MM.1S (cell line): ENCODE data around the gene PMVK.

ENCODE experiments used
- DNase-seq: peaks from one replicate; pipeline ENCODE4 v3.0.0-alpha.2; 2015
- H2AFZ ChIP-seq: fragments of 300-600 bp; sonication (generic); 2 replicates; pipeline ENCODE4 v1.6.0; 2016; ENCODE audit warnings: antibody characterized with exemption, low read length
- H3F3A ChIP-seq: fragments of 300-600 bp; sonication (generic); 2 replicates; pipeline ENCODE4 v1.6.1; 2016; ENCODE audit warnings: mild to moderate bottlenecking, antibody characterized with exemption, low read length, moderate library complexity, mixed read lengths; ENCODE audit not compliant: insufficient read depth
- H3K27ac ChIP-seq: fragments of 300-600 bp; sonication (generic); 2 replicates; pipeline ENCODE4 v1.5.1; 2016; ENCODE audit warnings: mild to moderate bottlenecking, low read length
- H3K27me3 ChIP-seq: fragments of 300-600 bp; sonication (generic); replicated peaks from 2 replicates; pipeline ENCODE4 v1.6.0; 2016; ENCODE audit warnings: low read length; ENCODE audit not compliant: insufficient read depth
- H3K36me3 ChIP-seq: fragments of 300-600 bp; sonication (generic); replicated peaks from 2 replicates; pipeline ENCODE4 v1.6.1; 2016; ENCODE audit warnings: mild to moderate bottlenecking, low read length, mixed read lengths; ENCODE audit not compliant: insufficient read depth
- H3K4me1 ChIP-seq: fragments of 300-600 bp; sonication (generic); 2 replicates; pipeline ENCODE4 v1.6.1; 2016; ENCODE audit warnings: low read length, mixed read lengths
- H3K4me2 ChIP-seq: fragments of 300-600 bp; sonication (generic); 2 replicates; pipeline ENCODE4 v1.6.0; 2016; ENCODE audit warnings: low read depth, low read length
- H3K4me3 ChIP-seq: fragments of 300-600 bp; sonication (generic); 2 replicates; pipeline ENCODE4 v1.5.1; 2016; ENCODE audit warnings: low read length, mixed read lengths
- H3K79me2 ChIP-seq: fragments of 300-600 bp; sonication (generic); 2 replicates; pipeline ENCODE4 v1.6.1; 2016; ENCODE audit warnings: mixed run types, low read length, mixed read lengths
- H3K9ac ChIP-seq: fragments of 300-600 bp; sonication (generic); 2 replicates; pipeline ENCODE4 v1.6.1; 2016; ENCODE audit warnings: low read length, mixed read lengths
- H3K9me2 ChIP-seq: fragments of 300-600 bp; sonication (generic); replicated peaks from 2 replicates; pipeline ENCODE4 v1.6.1; 2016; ENCODE audit warnings: mild to moderate bottlenecking, low read length, mixed read lengths; ENCODE audit not compliant: insufficient read depth
- H3K9me3 ChIP-seq: fragments of 300-600 bp; sonication (generic); replicated peaks from 2 replicates; pipeline ENCODE4 v1.6.1; 2016; ENCODE audit warnings: mild to moderate bottlenecking, low read length, mixed read lengths; ENCODE audit not compliant: insufficient read depth
- H4K20me1 ChIP-seq: fragments of 300-600 bp; sonication (generic); 2 replicates; pipeline ENCODE4 v1.6.1; 2016; ENCODE audit warnings: mild to moderate bottlenecking, low read length, moderate library complexity, mixed read lengths; ENCODE audit not compliant: insufficient read depth
- EZH2 ChIP-seq: fragments of 300-600 bp; sonication (generic); optimal IDR thresholded peaks from 2 replicates; pipeline ENCODE3; 2017; ENCODE audit warnings: low read depth, mild to moderate bottlenecking, antibody characterized with exemption, low read length, mixed read lengths
- EZH2phosphoT487 ChIP-seq: fragments of 300-600 bp; sonication (generic); IDR thresholded peaks from 2 replicates; pipeline ENCODE4 v1.6.1; 2018; ENCODE audit warnings: antibody characterized with exemption, low read length
- TF ChIP-seq, protein P1 (sequence below): fragments of 300-600 bp; sonication (generic); IDR thresholded peaks from 2 replicates; pipeline ENCODE4 v1.5.1; 2016; ENCODE audit warnings: antibody characterized with exemption, low read length, mixed read lengths

PMVK gene

DNA sequence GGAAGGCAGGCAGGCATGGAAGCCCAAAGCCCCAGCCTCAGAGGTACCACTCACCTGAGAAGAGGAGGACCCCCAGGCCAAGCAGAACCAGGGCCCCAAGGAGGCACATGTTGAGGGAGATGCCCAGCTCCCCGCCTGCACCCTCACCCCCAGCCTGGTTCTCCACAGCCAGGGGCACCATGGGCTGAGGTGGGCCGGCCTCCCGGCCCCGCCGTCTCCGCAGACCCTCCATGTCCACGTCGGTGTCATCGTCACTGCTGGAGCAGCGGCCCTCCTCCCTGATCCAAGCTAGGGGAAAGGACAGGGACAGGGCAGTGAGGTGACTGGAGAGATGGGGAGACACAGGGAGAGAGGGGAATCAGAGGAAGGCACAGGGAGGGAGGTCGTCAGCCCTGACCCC lies 11.6 kb upstream of the PMVK start:
- H3K27me3 ChIP-seq, result no peaks in the 10 kb centered on the region
- peaks cover 80% of the 10 kb centered on the region for H3K79me2 ChIP-seq
- peaks cover 81% of the 10 kb centered on the region for H3F3A ChIP-seq
- H3K4me2 ChIP-seq, result peak overlapping the region; percentile 26; the same call in 1 of the 2 replicates
- H3K4me1 ChIP-seq, result peaks cover 64% of the 10 kb centered on the region
- no peak overlapping the region for H3K4me3 ChIP-seq
- no peaks in the 10 kb centered on the region for H4K20me1 ChIP-seq
- H3K27ac ChIP-seq, result peak overlapping the region; percentile 47; the same call in 1 of the 2 replicates
- peak overlapping the region; percentile 8; the same call in 1 of the 2 replicates for H3K9ac ChIP-seq
- no peaks in the 10 kb centered on the region for H3K9me3 ChIP-seq
- TF ChIP-seq, protein P1, sequence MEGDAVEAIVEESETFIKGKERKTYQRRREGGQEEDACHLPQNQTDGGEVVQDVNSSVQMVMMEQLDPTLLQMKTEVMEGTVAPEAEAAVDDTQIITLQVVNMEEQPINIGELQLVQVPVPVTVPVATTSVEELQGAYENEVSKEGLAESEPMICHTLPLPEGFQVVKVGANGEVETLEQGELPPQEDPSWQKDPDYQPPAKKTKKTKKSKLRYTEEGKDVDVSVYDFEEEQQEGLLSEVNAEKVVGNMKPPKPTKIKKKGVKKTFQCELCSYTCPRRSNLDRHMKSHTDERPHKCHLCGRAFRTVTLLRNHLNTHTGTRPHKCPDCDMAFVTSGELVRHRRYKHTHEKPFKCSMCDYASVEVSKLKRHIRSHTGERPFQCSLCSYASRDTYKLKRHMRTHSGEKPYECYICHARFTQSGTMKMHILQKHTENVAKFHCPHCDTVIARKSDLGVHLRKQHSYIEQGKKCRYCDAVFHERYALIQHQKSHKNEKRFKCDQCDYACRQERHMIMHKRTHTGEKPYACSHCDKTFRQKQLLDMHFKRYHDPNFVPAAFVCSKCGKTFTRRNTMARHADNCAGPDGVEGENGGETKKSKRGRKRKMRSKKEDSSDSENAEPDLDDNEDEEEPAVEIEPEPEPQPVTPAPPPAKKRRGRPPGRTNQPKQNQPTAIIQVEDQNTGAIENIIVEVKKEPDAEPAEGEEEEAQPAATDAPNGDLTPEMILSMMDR, result no peak
- TF ChIP-seq EZH2, result no peak
- DNase-seq, result no peak
- no peak overlapping the region for H2AFZ ChIP-seq
- 0 out of 2 replicates have a peak, but pooled peaks cover 5% of the 10 kb centered on the region for H3K36me3 ChIP-seq
- no peaks in the 10 kb centered on the region for H3K9me2 ChIP-seq

DNA sequence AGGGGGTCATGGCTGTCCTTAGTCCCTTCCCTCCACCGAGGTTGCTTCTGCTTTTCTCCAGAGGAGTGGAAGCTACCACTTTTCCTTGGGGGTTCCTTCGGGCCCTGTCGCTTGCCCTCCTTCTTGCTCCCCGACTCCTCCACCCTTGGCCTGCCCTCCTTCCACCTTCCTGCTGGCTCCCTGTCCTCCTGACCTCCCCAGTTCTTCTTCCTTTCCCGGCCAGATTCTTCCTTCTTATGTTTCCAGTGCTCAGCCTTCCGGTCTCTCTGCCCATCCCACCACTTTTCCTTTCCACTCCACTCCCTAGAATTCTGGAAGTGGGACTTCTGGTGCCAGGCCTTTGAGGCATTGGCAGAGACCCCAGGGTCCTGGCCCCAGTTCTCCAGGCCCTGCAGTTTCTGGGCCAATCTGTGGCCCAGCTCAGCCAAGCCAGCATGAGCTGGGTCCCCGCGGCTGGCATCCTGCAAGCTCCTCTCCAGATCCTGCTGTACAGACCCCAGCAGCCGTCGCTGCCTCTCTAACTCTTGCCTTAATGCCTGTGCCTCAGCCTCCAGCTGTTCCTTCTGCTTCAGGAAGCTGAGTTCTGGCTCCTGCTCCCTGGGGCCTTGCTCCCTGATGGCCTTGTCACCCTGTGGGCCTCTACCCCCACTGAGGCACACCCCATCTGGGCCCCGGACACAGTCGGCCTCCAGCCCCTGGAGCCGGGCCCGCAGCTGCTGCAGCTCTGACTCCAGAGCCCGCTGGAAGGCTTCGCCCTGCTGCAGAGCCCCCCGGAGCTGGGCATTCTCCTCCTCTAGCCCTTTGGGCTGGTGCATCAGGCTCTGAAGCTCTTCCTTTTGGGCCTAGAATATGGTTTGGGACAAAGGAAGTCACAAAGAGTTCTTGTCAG lies 9.7 kb upstream of the PMVK start:
- no peaks in the 10 kb centered on the region for H3K9me2 ChIP-seq
- no peaks in the 10 kb centered on the region for H4K20me1 ChIP-seq
- H3K36me3 ChIP-seq, result 0 out of 2 replicates have a peak, but pooled peaks cover 5% of the 10 kb centered on the region
- peaks cover 71% of the 10 kb centered on the region for H3K79me2 ChIP-seq
- TF ChIP-seq, protein P1, result no peak
- TF ChIP-seq EZH2, result no peak
- no peak for TF ChIP-seq EZH2phosphoT487
- no peaks in the 10 kb centered on the region for H3K27me3 ChIP-seq
- H3K4me3 ChIP-seq, result no peak overlapping the region
- H3K9me3 ChIP-seq, result no peaks in the 10 kb centered on the region
- H3F3A ChIP-seq, result peaks cover 80% of the 10 kb centered on the region
- H3K4me1 ChIP-seq, result peaks cover 79% of the 10 kb centered on the region
- DNase-seq, result no peak
- H3K27ac ChIP-seq, result peak overlapping the region; percentile 91; the same call in 1 of the 2 replicates
- H3K4me2 ChIP-seq, result peak overlapping the region; percentile 87
- no peak overlapping the region for H2AFZ ChIP-seq
- H3K9ac ChIP-seq, result peak overlapping the region; percentile 89; the same call in 1 of the 2 replicates

DNA sequence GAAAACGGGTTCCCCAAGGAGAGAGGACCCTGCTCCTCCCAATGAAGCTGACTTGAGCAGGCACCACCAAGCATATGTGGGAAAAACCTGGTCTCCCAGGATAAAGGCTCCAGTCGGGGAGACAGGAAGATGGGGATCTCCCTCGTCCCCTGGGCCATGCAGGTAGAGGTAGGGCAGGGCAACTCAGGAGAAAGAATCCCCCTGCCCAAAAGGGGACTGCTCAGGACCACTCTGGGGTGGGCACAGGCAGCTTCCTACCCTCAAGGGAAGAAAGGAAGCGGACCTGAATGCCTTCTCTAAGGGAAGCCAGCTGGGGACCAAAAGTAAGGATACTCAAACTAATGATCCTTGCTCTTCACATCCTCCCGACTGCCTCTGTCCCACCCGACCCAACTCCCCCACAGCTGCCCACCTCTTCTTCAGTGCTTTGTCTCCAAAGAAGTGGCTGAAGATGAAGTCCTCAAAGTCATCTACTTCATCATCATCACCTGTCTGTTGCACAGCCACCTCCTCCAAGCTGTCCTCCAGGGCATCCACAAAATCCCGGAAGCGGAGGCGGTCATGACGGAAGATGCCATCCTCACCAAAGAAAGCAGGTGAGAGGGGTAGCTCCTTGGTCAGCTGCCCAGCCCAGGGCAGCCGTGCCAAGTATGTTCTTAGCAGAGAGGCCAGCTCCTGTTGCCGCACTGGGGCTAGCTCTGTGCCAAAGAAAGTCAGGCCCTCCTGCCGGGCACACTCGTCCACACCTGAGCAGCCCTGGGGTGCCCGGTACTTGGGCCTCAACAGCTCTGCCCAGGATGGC lies 8.8 kb upstream of the PMVK start:
- Histone ChIP-seq H3K9me2 (no peaks in the 10 kb centered on the region), H4K20me1 (no peaks in the 10 kb centered on the region), H3K4me1 (peaks cover 79% of the 10 kb centered on the region), H3K4me2 (peak overlapping the region; percentile 87), H3K36me3 (no peaks in the 10 kb centered on the region), H3K27ac (peak overlapping the region; percentile 91), H3K9ac (peak overlapping the region; percentile 89), H3K79me2 (peaks cover 66% of the 10 kb centered on the region), H2AFZ (no peak overlapping the region), H3K9me3 (no peaks in the 10 kb centered on the region), H3K4me3 (peak overlapping the region; percentile 3; the same call in 1 of the 2 replicates), H3K27me3 (no peaks in the 10 kb centered on the region), H3F3A (peaks cover 80% of the 10 kb centered on the region)
- DNase-seq, result no peak
- TF ChIP-seq EZH2phosphoT487 (no peak), EZH2 (no peak)
- TF ChIP-seq, protein P1, result no peak
